SKM-1 treated with dmso at 0.1 percent for 144 hours (cell line): ENCODE data around the gene NR1D1.

Experiments
- DNase-seq: peaks from one replicate; lab custom pipeline; 2025; ENCODE audit not compliant: unreplicated experiment; lab: John Stamatoyannopoulos, UW

Gene NR1D1

DNA sequence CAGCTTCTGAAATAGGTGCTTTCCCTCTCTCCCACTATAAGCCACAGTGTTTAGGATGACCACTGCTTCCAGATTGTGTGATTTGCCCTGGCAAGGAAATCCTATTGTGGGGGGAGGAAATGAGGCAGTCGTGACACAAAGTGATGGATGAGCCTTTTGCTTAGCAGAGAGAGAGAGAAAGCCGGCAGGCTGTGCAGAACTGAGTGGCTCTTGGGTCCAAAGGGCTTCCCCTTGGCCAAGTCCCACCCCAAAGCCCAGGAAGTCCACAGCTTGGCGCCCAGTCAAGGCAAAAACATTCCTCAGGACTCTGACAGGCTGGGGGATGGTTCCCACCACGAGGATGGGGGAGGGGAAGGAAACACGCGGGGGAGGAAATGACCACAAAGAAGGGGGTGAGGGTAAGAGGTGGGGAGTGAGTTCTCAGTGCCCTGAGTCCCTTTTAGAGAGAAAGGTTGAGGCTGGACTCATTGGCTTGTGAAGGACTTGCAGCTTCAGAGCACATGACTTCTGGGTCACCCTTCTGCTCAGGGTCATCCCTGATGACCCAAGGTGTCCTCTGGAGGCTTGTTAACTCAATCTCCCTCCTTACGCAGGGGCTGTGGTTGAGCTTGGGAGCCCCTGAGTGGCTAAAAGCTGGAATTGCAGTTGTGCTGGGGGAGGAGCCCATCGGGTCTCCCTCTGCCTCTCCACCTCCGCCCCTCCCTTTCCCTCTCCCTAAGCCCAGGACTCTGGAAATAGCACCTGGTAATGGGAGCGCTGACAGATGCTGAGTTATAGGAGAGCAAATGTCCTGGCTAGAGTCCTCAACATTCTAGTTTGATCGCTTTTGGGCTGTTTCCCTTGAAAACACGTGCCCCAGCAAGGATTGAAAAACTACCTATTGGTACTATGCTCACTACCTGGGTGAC is 11.1 kb upstream of the NR1D1 start:
- peak; percentile 89 for DNase-seq

- no peak for DNase-seq
These were observed 9.8 kb upstream of the NR1D1 start for GRCh38 chr17:40110026-40110845.

DNA sequence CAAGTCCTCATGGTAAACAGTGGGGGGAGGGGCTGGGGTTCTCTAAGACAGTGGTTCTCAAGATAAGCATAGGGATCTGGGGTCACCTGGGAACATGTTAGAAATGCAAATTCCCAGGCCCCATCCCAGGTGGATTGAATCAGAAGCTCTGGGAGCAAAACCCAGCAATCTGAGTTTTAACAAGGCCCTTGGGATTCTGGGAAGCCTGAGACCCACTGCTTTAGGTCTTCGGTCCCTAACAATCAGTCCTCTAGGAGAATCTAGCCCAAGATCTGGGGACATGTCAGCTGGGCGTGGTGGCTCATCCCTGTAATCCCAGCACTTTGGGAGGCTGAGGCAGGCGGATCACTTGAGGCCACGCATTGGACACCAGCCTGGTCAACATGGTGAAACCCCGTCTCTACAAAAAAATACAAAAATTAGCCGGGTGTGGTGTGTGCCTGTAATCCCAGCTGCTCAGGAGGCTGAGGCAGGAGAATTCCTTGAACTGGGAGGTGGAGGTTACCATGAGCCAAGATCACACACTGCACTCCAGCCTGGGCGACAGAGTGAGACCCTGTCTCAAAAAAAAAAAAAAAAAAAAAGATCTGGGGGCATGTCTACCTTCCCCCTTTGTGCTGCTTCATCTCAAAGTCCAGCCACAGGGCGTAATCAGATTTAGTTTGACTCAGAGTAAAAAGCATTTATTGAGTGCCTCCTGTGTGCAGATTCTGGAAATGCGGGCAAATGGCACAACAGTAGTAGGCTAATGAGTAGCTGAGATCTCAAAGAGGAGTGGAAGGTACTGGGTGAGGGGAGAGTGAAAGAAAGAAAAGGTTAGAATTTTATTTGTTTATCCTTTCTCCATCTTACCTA is 8.8 kb upstream of the NR1D1 start:
- peak; percentile 19 for DNase-seq

DNA sequence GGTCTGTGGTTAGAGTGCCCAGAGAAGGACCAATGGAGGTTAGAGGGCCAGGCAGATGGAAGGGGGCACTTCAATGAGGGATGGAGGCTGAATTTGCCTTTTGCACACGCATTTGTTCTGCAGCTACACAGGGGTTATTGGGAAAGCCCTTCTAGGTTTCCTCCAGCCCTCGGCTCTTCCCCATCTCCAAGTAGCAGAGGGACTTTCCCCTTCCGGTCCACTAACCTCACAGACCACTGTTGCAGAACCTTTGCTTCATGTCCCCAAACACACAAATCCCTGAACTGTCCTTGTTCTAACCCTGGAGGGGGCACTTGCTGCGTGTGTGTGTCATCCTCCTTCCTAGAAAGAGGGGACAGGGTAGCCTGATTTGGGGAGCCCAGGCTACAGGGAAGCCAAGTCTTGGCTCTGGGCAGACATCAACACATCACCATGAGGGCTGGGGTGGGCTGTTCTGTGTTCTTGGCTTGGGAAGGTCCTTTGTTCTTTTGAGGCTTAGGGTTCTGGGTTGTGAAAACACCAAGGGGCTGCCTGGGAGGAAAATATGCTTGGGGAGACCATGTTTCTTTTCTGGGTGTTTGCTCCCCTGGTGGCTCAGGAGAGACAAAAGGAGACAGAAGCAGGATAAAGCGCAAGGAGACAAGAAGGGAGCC is 7.3 kb upstream of the NR1D1 start:
- peak; percentile 88 for DNase-seq

DNA sequence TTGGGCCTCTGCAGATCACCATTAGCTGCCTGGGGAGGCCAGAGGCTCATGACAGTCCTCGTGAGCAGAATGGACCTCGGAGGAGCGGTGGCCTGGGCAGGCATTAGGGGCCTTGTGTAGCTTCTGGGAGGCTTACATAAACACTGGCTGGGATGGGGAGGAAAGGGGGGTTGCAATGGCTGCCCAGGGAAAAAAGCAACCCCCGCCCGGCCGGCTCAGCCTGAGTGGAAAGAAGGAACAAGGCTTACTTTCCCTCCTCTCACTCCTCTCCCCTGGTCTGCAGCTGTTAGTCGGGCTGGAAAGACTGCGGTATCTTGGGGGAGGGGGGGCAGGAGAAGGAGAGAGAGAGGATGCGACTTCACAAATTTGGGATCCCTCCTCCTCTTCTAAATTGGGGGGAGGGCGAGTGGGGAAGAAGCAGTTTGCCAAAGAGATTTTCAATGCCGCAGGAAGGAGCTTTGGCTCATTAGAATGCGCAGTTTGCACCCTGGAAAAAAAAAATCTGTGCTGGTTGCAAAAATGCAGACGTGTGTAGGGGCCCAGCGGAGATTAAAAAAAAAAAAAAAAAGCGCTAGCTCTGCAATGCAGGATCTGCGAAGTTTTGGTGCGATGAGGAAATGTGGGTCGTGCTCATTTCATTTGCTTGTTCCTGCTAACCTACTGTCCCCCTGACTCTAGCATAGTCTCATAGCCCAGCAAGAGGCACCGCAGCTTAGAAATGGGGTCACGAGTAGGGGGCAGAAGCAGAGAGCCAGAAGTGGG is 6.6 kb upstream of the NR1D1 start:
- no peak for DNase-seq

DNA sequence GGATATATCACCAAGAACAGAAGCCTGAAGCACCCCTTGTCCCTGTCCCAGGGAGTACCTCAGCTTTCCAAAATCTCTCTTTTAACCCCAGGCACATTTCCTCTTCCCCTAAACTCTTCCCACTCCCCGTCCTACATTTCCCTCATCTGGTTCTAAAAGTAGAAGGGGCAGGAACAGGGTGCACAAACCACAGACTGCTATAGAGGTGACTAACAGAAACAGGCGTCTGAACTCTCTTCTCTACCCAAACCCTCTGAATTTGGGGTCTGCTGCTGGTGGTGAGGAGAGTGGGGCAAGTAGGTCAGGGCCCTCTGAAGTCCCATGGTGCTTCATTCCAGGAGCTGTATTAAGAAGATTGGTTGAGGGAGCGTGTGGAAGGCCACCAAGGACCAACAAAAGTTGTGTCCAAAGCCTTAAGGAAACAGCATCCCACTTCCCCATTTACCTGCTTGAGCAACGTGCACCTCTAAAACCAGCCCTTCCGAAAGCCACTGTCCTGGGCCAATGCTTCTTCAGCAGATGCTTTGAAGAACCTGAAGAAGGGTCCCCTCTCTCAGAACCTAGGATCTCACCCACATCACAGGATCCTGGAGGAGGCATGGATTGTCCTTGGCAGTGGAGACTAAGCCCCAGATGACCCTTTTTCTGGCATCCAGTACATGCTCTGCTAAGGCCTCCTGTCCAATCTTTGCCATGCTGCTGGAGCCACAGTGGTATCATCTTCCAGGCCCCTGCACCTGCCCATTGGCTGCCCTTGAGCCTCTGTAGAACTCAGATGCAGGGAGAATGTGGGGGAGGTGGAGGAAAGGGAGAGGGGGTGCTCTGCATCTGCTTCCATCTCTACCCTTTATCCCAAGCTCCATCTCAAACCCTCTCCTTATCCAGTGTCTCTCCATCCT is 5.7 kb upstream of the NR1D1 start:
- no peak for DNase-seq

- DNase-seq = no peak
These were observed 4.5 kb upstream of the NR1D1 start for GRCh38 chr17:40104594-40105486.

DNA sequence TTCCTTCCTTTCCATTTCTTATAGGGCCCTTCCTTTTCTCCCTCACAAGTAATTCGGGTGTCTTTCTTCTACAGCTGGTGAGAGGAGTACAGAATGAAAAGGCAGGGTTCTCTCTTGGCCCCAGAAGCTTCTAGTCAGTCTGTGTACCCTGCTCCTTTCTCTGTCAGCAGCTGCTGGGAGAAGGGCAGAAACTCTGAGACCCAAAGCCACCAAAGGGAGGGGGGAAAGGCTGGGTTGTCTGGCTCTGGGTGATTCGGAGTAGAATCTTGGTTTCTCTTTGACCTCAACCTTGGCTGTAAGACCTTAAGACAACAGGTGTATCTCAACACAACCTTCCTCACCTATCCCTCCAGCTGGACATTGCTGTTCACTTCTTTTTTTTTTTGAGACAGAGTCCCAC is 3.3 kb upstream of the NR1D1 start:
- DNase-seq = no peak

GRCh38 chr17:40103071-40103661 is 2.8 kb upstream of the NR1D1 start:
- no peak for DNase-seq

DNA sequence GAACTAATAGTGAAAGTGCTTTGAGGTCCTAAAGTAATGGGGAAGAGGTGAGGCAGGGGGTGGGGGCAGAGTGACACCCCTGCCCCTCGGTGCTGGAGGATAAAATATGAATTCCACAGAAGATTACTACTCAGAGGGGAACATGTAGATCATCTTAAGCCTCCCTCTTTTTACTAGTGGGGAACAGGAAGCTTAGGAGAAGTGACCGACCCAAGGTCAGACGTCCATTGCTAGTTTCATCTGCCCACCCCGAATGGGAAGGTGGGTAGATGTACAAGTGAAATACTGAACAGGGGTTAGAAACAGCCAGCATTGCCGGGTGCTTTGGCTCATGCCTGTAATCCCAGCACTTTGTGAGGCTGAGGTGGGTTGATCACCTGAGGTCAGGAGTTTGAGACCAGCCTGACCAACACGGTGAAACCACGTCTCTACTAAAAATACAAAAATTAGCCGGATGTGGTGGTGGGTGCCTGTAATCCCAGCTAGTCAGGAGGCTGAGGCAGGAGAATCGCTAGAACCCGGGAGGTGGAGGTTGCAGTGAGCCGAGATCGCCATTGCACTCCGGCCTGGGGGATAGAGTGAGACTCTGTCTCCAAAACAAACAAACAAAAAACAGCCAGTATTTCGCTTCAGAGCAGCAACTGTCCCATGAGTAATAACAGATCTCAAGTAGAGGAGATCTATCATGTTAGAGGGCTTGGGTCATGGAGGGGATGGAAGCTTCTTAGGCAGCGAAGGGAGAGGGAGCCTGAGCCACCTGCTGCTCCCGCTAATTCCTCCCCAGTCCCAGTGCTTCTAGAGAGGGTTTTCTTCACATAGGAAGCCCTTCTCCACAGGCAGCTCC is 1.2 kb upstream of the NR1D1 start:
- DNase-seq = no peak

GRCh38 chr17:40100669-40101366 is 429 bp upstream of the NR1D1 start:
- peak; percentile 94 for DNase-seq

GRCh38 chr17:40099619-40100418 is 570 bp downstream of the NR1D1 start:
- DNase-seq = peak; percentile 22

GRCh38 chr17:40098846-40099618 is 1.4 kb downstream of the NR1D1 start:
- DNase-seq = peak; percentile 94
